GM19455 (cell line): Measurements from ENCODE around the gene ZP2.
A peak's percentile ranks its signal among the peaks of the same experiment; 100 is the strongest.
"Not testable (repeated sequence)": the region's sequence is repeated elsewhere in the genome, so short reads cannot be mapped to it uniquely, and the experiment has no call there.

Experiments
- ATAC-seq: cut with Tn5 transposase; IDR thresholded peaks from one replicate; pipeline ENCODE4 v1.9.1; 2021; ENCODE audit not compliant: unreplicated experiment

ZP2 gene

DNA sequence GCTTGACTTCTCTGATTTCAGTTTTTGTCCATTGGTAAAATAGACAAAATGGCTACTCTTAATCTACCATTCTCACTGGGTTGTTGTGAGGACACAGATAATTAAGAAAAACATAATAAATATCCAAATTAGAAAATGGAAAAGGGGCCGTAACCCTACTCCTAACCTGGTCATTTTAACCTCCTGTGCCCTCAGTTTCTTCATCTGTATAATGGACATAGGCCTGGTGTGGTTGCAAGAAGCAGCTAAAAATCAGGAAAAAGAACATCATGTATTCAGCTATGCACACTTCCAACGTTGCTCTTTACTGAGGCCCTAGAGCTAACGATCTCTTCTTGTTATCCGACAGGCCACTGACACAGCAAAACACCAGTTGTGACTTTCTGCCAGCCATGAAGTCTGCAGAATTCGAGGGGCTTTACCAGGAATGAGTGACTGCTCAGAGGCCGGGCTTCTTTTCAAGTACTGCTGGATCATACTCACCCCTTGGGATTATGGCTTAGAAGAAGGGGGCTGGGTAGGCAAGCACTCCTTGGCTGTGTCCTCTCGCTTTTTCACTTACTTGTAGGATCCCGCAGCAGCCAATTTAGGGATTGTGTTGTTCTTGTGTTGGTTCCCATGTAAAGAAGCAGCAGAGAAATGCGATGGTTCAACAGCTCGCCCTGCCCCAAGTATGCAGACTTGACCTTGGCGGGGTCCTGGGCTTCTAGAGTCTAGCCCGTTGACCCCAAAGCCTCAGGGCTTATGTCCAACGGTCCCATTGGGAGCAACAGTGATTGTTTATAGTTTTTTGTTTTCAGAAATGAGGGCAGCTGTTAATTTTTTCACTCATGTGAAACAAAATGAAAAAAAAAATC, 32.0 kb downstream of the ZP2 start:
- ATAC-seq: no peak

DNA sequence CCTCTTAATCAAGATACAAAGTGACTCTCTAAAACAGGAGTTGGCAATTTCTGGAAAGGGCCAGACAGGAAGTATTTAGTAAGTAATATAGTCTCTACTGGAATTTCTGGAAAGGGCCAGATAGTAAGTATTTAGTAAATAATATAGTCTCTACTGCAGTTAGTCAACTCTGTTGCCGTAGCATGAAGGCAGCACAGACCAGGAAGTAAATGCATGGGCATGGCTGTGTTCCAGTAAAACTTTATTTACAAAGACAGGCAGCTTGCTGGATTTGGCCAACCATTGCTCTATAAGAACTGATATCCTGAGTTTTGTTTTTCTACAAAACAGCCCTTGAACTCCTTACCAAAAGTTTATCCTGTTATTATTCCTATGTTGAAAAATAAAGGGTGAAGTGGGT, 36.0 kb downstream of the ZP2 start:
- ATAC-seq: no peak

DNA sequence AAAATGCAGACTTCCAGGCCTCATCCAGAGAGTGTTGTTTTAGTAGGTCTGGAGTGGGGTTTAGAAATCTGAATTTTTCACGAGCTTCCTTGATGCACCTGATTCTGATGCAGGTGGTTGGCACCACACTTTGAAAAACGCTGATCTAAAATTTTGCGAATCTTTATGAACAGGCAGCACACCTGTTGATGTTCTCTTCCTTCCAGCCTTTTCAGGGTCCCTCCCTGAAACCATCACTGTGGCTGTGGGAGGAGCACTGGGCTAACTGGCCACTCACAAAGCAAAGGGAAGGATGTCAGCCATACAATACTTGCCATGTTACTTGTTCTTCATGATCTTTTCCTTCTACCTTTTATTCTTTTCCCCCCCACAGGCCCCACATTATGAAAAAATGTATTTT, 38.7 kb downstream of the ZP2 start:
- no peak for ATAC-seq

DNA sequence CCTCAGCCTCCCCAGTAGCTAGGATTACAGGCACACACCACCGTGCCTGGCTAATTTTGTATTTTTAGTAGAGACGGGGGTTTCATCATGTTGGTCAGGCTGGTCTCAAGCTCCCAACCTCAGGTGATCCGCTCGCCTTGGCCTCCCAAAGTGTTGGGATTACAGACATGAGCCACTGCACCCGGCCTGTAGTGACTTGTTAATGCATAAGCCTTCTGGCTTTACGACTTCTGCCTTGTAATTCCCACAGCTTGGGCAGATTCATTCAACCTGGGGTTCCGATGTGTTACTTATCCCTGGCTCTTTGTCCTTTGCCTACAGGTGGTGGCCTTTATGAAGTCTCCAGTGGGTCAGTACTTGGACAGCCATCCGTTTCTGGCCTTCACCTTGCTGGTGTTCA, 41.3 kb downstream of the ZP2 start:
- ATAC-seq: not testable (repeated sequence)

DNA sequence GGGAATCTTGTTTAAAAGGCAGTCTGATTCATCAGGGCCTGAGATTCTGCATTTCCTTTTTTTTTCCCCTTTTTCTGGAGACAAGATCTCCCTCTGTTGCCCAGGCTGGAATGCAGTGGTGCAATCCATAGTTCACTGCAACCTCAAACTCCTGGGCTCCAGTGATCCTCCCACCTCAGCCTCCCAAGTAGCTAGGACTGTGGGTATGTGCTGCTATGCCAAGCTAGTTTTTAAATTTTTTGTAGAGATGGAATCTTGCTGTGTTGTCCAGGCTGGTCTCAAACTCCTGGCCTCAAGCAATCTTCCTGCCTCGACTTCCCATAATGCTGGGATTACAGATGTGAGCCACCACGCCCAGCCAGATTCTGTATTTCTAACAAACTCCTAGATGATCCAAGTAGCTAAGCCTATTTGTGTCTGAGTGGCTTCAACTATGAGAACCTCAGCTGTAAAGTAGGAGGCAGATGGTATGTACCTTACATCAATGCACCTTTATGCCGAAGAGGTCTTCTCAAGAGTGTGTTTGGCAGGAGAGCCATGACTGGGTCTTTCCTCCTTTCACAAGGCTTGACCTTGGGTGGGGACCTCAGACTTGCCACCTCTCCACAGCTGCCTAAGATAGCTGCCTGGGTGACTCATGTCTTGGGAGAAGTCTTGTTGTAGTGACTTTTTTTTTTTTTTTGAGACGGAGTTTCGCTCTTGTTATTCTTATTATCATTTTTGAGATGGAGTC, 42.0 kb downstream of the ZP2 start:
- no peak for ATAC-seq

DNA sequence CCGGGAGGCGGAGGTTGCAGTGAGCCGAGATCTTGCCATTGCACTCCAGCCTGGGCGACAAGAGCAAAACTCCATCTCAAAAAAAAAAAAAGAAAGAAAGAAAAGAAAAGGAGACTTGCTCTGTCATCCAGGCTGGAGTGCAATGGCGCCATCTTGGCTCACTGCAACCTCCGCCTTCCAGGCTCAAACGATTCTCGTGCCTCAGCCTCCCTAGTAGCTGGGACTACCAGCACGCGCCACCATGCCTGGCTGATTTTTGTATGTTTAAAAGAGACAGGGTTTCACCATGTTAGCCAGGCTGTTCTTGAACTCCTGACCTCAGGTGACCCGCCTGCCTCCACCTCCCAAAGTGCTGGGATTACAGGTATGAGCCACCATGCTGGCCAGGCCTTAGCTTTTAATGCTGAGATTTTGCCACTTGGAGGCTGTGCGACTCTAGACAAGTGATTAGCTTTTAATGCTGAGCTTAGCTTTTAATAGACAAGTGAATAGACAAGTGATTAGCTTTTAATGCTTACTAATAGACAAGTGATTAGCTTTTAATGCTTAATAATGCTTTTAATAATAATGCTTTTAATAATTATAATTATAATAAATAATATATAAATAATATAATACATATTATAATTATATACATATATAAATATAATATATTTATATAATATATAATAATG, 43.3 kb downstream of the ZP2 start:
- no peak for ATAC-seq

DNA sequence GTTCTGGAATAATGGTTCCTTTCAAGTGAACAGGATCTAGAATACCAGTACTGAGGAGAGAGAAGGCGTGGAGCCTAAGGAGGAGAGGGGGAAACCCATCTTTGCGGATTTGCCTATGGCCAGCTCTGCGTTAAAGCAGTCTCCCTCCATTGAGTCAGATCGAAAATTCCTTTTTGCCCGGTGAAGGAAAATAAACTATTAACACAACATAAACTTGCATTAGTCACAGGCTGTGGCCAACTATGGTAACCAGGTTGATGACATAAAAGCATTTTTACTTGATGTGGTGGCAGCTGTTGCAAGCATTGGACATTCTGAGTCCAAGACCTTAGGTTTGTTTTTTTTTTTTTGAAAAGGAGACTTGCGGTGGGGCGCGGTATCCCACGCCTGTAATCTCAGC, 44.0 kb downstream of the ZP2 start:
- ATAC-seq: no peak

DNA sequence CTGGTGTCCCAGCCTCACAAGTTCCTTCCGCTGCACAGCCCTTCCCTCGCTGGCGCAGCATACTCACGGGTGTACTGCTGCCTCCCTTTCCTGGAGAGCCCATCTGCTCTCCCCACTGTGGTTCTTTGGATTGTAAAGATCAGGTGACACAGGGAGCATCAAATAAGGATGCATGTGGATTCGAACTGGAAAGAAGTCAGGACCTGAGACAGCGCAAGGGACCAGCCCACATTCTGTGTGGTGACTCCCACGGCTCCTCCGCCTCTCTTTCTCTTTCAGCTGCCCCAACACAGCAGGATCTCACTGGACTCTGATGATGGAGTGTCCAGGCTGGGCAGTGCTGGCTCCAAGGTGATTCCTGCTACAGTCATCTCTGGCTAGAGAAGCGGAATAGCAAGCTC, 44.8 kb downstream of the ZP2 start:
- ATAC-seq: no peak

DNA sequence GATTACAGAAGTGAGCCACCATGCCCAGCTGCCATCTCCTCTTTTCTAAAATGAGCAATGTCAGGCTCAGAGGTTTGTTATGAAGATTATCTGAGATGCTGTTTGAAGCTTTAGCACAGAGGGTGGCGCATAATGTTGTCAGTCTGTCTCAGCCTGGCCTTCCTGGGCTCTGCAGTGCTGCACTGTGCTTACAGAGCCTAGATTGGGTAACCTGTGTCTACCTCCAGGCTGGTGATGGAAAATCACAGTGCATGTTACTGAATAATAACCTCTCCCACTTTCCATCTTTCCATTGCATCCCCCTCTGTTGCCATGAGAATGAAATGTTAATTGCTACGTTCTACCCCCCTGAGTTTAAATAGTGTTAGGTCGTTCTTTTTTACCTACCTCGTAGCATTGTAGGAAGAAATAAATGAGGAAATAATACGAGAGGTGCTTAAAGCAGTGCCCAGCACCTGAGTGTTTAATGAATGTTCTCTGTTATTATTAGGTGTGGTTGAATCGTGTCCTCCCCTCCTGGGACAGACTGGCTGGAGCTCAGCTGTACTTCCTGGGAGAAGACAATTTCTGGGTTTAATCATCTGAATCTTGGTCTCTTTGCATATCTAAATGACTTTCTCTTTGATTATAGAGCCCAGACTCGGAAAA, 46.7 kb downstream of the ZP2 start:
- ATAC-seq: no peak

DNA sequence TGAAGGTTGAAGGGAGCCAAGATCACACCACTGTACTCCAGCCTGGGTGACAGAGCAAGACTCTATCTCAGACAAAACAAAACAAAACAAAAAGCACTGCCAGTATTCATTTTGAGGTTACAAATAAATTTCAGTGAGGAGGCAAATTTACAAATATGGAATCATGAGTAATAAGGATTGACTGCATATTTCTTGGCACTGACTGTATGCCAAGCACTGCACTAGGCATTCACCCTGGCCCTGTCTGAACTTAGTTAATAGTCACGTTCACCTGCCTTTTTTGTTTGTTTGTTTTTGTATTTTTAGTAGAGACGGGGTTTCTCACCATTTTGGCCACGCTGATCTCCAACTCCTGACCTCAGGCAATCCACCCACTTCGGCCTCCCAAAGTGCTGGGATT, 47.8 kb downstream of the ZP2 start:
- ATAC-seq: no peak

DNA sequence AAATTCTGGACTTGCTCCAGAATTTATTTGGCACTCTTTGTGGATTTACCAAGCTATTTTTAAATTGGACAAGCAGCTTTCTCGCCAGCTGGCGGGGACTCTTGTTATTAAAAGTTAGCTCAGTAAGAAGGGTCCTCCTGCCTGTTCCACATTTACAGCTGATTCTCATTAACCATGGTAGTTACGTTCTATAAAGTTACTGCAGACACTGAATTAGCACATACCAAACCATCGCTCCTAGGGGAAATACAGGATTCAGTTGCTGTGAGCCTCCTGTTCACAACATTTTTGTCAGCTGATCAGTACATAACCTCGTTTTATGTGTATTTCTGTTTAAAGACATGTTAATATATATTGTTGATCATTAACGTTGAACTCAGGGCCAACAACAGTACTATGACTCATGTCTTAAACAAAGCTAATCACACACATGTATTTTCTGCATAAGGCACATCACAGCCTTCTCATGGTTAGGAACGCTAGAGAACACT, 48.7 kb downstream of the ZP2 start:
- ATAC-seq: no peak

DNA sequence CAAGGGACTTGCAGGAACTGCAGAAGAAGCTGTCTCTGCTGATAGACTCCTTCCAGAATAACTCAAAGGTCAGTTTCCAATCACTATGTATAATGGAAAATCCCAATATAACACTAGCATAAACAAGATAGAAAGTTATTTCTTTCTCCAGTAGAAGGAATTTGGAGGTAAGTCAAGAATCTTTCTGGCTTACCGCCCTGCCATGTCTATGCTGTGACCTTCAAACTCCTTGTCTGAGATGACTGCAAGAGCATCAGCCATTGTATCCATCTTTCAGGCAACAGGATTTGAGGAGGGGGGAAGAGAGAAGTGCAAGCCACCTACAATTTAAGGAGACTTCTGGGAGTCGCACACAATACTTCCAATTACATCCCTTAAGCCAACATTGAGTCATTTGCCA, 50.2 kb downstream of the ZP2 start:
- ATAC-seq: no peak

DNA sequence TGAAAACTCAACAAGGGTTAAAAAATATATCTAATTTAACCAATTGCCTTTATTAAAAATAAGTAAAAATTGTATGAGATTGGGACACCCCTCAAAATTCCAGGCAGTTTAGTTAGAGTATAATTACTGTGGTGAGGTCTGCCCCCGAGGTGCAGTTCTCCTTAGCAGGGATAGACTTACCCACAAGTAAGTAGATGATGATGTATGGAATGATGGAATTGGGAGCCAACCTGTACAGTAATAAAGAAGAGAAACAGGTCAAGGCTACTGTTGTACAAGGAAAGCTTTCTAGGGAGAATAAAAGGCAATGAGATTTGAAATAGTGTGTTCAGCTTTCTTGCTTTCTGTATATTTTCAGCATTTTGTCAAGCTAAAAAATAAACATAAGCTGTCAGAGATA, 51.1 kb downstream of the ZP2 start:
- no peak for ATAC-seq

DNA sequence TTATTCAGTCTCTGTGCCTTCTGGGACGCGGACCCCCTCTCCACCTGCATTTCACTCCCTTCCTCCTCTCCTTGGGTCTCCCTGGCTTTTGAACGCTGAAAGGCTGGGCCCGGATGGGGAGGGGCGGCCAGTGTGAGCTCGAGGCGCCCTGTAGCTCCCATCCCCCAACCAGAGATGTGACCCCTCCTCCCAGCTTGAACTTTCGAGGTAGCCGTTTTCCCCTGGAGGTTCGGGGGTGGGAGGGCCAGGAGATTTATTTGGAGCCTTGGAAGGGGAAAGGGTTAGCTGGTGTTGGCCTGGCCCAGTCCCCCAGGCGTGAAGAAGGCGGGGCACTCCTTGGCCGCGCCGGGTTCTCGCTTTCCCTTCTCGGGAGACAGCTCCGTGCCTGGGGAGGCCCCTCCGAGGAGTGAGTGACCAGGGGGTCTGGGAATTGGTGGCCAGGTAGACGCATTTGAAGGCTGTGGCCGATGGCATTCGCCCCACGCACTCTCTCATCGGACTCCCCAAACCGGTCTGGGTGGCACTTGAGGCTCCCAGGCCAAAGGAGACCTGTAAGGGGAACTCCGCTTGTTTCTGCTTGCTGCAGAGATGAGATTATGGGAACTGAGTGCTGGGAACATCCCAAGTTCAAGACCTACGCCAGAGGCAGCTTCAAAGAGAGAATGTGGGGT, 52.0 kb downstream of the ZP2 start:
- ATAC-seq: no peak

DNA sequence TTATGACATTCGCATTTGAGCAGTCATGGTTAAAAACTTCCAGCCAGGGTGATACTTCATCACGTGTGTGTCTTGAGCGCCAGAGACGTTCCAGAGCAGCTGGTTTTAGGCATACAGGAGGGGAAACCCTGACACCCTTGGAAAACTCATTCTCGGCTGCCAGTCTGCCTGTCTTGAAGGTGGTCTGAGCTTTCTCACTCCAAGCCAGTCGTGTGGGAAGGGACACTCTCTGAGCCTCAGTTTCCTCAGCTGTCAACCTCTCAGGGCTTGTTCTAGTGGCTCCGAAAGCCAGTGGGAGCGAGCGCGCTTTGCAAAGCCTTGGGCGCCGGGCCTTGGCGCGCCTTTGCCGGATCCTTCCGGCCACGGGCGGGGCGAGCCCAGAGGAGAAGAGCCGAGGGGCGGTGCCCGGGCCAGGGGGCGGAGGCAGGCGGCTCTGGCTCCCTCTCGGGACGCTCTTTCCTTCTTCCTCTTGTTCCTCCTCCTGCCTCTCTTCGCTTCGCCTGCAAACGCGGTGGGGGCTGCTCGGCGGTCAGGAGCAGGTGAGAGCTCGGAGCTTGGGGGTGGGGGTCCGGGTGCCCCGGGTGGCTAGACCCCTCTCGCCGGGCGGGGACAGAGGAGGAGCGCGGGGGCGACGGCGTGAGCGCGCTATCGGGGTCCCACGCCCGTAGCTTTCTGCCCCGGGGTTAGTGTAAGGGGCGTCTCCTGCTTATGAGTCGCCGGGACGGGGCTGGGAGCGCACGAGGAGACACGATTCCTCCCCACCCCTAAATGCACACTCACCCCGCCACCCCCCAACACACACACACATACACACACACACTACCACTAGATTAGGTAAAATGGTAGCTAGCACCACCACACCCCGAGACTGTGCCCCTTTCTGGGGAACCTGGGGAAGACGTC, 52.9 kb downstream of the ZP2 start, which contains the start of gene LDAF1:
Gene LDAF1 (plus strand): TSS at position 467 of the 903 bp plus-strand sequence. CDS start 2,509 bp downstream, outside the sequence.
- ATAC-seq: peak; percentile 83

DNA sequence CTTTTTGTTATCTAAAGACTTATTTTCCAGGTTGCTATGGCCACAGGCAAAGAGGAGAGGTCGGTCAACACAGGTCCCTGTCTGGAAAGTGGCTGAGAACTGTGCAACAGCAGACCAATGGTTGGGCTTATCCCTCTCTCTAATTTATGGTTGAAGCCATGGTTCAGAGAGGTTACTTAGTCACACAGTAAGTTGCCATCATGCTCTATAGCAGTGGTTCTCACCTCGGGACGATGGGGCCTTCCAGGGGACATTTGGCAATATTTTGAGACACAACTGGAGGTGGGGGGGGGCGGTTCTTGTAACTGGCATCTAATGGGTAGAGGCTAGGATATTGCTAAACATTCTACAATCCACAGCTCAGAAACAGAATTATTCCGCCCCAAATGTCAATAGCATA, 53.7 kb downstream of the ZP2 start:
- ATAC-seq: no peak

DNA sequence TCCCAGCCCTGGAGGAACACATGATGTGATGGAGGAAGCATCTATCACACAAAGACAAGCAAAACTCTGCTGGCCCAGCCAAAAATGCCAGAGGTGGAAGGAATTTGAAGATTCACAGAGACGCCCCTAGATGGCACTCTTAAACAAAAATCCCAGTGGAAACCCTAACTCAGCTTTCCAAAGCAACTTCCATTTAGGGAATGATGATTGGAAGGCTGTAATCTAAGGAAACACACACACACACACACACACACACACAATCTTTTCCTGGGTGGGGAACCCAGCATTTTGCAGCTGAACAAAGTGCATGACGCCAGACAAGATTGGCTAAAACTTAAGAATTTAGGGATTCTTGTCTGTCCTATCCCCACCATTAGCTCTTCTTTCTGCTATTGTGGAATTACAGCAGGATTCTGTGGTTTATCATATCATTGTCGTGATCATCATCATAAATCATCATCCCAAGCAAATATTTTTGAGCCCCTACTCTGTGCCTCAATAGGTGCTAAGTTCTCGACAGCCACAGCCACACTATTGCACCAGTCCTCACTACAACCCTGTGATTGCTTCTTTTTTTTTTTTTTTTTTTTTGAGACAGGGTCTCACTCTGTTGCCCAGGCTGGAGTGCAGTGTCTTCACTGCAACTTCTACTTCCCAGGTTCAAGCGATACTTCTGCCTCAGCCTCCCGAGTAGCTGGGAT, 54.5 kb downstream of the ZP2 start:
- no peak for ATAC-seq

DNA sequence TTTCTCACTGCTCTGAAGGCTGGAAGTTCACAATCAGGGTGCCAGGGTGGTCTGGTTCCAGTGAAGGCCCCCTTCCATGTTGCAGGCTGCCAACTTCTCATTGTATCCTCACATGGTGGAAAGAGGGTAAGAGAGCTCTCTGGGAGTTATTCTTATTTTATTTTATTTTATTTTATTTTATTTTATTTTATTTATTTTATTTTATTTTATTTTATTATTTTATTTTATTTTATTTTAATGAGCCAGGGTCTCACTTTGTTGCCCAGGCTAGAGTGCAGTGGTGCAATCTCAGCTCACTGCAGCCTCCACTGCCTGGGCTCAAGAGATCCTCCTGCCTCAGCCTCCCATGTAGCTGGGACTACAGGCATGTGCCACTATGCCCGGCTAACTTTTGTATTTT, 55.4 kb downstream of the ZP2 start:
- not testable (repeated sequence) for ATAC-seq
